GM12801 (cell line): Measurements from ENCODE around the gene PLD5.

Experiments
- CTCF ChIP-seq: IDR thresholded peaks from one replicate; pipeline ENCODE4 v1.5.1; 2011; ENCODE audit warnings: control low read depth; ENCODE audit not compliant: insufficient read length; ENCODE audit errors: extremely low read depth

PLD5 gene

GRCh38 chr1:242525769-242526168, 1.3 kb upstream of the PLD5 start:
- no peak for TF ChIP-seq CTCF

GRCh38 chr1:242525360-242525722, 844 bp upstream of the PLD5 start:
- no peak for TF ChIP-seq CTCF

- TF ChIP-seq CTCF: no peak
Observed at GRCh38 chr1:242523719-242524570, 552 bp downstream of the PLD5 start.

GRCh38 chr1:242522996-242523718, 1.3 kb downstream of the PLD5 start:
- no peak for TF ChIP-seq CTCF

GRCh38 chr1:242522304-242522945, 2.1 kb downstream of the PLD5 start:
- no peak for TF ChIP-seq CTCF

- TF ChIP-seq CTCF: no peak
Observed at GRCh38 chr1:242515555-242515954, 8.9 kb downstream of the PLD5 start.

- no peak for TF ChIP-seq CTCF
Observed at GRCh38 chr1:242506724-242507123, 17.8 kb downstream of the PLD5 start.
